GM12872 (cell line): ENCODE data around the gene HK1.

Experiments
- TF ChIP-seq, protein P1 (sequence below): IDR thresholded peaks from 3 replicates; pipeline ENCODE4 v1.5.1; 2011; ENCODE audit warnings: low read depth, mild to moderate bottlenecking, low read length, moderate library complexity; ENCODE audit not compliant: insufficient read depth

Gene HK1

DNA sequence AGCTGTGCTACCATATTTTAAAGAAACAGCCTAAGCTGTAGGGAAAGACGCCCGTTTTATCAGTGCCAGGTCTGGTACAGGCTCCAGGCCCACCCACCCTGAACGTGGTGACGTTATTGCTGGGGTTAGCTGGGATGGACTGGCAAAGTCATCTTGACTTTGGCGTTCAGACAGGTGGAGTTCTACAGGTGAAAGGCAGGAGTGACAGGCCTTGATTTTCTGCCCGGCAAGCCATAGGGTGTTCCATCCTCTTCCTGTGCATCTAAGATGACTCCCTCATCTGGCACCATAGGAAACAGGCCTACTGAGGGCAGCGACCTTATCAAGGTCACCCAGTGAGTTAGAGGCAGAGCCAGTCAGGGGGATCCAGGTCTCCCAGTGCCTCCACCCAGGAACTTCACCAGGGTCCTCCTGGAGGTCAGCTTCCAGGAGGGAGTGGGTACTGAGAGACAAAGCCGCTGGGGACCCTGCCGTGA is 41.6 kb downstream of the HK1 start:
- TF ChIP-seq, protein P1, sequence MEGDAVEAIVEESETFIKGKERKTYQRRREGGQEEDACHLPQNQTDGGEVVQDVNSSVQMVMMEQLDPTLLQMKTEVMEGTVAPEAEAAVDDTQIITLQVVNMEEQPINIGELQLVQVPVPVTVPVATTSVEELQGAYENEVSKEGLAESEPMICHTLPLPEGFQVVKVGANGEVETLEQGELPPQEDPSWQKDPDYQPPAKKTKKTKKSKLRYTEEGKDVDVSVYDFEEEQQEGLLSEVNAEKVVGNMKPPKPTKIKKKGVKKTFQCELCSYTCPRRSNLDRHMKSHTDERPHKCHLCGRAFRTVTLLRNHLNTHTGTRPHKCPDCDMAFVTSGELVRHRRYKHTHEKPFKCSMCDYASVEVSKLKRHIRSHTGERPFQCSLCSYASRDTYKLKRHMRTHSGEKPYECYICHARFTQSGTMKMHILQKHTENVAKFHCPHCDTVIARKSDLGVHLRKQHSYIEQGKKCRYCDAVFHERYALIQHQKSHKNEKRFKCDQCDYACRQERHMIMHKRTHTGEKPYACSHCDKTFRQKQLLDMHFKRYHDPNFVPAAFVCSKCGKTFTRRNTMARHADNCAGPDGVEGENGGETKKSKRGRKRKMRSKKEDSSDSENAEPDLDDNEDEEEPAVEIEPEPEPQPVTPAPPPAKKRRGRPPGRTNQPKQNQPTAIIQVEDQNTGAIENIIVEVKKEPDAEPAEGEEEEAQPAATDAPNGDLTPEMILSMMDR = no peak

DNA sequence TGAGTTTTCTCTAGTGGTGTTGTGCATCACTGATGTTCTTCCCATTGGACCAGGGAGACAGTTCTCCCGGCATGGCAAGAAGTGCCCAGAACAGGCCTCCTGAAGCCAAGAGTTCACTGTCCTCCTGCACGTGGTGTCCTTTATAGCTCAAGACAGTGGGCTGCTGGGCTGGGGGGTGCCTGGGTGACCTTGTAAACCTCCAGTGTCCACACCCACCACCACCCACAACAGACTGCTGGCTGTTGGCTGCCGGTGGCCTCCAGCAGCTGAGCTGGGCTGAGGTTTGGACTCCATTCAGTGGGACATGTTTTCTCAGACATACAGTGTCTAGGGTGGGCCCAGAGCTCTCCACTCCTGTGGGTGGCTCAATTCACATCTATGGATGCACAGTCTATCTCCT is 42.2 kb downstream of the HK1 start:
- TF ChIP-seq, protein P1 = no peak

DNA sequence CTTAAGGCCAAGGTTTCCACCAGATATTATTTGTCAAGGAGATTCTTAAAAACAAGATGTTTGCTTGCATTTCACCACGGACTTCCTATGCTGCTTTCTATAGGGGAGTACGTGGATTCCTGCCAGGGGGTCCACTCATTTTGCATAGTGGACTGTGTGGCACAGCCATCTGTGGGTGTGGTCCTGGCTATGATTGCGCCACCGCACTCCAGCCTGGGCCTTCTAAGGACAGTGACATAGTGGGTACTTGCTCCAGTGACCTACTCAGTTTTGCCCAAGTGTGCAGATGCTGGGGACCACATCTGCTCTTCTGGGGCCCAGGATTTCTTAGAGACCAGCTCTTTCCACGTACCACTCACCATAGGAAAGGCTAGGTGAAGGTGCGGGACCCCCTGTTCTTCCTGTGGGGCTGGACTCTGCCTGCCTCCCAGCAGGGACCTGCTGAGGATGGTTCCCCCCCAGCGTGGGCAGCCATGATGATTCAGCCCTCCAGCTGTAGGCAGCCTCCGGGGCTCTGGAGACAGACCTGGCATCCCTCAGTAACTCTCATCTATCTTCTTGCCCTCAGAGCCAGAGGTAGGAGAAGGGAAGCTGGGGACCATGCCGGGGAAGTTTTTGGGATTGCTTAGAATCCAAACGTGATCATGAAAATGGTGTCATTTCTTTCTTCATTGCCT is 42.9 kb downstream of the HK1 start:
- TF ChIP-seq, protein P1 = no peak

DNA sequence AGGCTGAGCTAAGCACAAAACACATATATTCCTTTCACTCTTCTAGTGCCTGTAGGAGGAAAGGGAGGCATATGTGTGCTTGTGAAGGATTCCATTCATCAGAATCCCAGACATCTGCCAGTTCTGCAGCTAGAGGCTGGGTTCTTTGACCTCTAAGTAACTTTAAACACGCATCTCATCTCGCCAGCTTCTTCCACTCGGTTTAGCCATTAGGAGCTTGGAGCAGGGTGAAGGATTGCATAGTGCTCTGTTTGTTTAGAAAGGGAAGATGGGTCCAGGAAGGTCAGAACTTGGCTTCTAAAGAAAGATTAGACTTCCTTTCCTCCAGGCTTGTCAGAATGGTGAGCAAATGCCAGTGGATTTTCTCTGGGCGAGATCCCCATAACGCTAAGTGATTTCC is 43.6 kb downstream of the HK1 start:
- TF ChIP-seq, protein P1 = no peak

DNA sequence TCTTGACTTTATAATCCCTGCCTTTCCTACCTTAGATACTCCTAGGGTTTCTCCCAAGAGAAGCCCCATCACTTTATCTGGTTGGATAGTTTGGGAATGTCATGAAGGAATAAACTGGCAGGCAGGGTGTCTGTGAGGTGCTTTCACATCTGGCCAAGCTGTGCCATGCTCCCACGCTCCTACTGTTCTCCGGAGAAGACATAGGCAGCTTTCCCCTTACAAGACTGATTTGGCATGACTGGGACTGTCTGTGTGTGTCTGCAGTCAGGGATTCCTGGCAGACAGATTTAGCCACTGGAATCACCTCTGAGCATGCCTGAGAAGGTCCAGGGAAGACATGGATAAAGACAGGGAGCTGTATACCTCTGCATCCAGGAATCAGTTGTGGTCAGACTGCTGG is 45.3 kb downstream of the HK1 start:
- TF ChIP-seq, protein P1 = no peak

DNA sequence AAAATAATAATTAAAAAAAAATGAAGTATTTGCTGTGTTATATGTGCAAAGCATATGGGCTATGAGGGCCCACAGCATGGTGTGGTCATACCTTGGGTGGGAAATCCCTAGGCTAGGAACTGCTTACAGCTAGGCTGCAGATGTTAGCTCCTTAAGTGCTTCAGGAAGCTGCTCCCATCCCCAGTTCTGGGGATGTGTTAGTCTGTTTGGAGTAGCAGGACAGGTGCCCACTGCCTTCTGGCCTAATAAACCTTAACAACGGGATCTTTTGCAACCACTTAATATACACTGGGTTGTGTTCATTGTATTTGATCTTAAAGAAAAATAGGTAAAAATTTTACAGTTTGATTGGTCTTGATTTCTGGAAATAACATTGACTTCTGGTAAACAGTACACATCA is 46.3 kb downstream of the HK1 start:
- TF ChIP-seq, protein P1 = no peak

DNA sequence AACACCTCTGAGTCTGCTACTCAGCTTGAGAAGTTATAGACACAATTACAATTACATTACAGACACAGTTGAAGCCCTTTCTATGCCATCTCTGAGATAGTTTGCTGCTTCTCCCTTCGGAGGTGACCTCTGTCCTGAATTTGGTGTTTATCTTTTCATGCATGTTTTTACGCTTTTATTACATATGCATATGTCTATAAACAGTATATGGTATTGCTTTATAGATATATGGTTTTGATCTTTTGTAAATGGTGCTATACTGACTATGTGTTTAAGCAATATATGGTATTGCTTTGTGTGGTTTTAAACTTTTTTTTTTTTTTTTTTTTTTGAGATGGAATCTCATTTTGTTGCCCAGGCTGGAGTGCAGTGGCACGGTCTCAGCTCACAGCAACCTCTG is 48.4 kb downstream of the HK1 start:
- TF ChIP-seq, protein P1 = no peak
